ENCODE data around the gene TFAP2A.

Gene TFAP2A

DNA sequence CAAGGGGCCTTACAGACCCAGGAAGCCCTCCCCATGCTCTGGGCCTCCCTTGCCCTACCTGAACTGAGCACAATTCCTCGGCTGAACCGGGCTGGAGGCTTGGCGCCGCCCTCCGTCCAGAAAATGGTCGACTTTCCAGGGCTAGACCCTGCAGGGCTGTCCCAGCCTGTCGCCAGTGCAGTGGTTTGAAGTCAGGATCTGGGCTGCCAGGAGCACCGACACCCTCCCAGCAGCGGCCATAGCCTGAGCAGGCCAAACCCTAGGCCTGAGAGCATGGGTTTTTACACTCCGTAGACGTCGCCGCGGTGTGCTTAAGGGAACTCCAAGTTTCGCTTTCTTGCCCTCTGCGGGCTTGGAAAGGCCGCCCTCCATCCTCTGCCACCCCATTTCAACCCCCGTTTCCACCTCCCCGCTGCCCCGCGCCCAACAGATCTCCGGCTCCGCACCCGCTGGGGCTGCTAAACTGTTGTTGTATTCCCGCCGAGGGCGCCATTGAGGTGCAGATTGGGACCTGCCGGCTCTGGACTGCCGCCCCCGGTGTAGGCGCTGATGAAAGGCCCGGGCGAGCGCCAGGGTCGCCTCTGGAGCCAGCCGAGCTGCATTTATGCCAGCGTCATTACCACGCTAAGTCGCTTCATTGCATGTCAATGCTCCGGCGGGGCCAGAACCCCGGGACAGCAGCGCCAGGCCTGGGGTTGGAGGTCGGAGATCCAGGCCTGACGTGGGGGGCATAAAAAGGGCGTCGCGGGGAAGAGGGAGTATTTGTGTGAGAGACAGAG, 2.2 kb upstream of the TFAP2A start:
- H3K4me3 ChIP-seq (ENCODE audit: control insufficient read depth, low read depth, low read length): no peak overlapping the region
- no peak for DNase-seq (ENCODE audit: low read depth)

DNA sequence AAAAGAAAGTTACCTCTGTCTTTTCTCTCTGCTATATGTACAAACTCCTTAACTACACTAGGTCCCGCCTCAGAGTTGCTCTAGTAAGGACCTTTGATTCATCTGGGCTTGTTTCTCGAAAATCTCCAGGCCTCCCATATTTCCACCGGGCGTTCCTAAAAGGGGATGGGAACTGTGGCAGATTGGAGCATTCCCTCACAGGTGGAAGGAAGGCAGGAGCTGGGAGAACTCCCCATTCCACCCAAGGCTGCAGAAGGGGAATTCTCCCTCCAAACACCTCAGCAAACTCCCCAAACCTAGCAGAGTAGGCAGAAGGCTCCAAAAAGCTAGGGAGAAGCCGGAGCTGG, 1.6 kb upstream of the TFAP2A start:
- no peak overlapping the region for H3K4me3 ChIP-seq (ENCODE audit: control insufficient read depth, low read depth, low read length)
- no peak for DNase-seq (ENCODE audit: low read depth)
- TF ChIP-seq, protein P1, sequence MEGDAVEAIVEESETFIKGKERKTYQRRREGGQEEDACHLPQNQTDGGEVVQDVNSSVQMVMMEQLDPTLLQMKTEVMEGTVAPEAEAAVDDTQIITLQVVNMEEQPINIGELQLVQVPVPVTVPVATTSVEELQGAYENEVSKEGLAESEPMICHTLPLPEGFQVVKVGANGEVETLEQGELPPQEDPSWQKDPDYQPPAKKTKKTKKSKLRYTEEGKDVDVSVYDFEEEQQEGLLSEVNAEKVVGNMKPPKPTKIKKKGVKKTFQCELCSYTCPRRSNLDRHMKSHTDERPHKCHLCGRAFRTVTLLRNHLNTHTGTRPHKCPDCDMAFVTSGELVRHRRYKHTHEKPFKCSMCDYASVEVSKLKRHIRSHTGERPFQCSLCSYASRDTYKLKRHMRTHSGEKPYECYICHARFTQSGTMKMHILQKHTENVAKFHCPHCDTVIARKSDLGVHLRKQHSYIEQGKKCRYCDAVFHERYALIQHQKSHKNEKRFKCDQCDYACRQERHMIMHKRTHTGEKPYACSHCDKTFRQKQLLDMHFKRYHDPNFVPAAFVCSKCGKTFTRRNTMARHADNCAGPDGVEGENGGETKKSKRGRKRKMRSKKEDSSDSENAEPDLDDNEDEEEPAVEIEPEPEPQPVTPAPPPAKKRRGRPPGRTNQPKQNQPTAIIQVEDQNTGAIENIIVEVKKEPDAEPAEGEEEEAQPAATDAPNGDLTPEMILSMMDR (conservative IDR thresholded peaks at IDR 0.05; ENCODE audit: control insufficient read depth, insufficient read depth, low read depth, low read length): no peak

More for the DNA sequence above, 2.2 kb upstream of the TFAP2A start:
- TF ChIP-seq, protein P1 (conservative IDR thresholded peaks at IDR 0.05; ENCODE audit: control insufficient read depth, insufficient read depth, low read depth, low read length): no peak

DNA sequence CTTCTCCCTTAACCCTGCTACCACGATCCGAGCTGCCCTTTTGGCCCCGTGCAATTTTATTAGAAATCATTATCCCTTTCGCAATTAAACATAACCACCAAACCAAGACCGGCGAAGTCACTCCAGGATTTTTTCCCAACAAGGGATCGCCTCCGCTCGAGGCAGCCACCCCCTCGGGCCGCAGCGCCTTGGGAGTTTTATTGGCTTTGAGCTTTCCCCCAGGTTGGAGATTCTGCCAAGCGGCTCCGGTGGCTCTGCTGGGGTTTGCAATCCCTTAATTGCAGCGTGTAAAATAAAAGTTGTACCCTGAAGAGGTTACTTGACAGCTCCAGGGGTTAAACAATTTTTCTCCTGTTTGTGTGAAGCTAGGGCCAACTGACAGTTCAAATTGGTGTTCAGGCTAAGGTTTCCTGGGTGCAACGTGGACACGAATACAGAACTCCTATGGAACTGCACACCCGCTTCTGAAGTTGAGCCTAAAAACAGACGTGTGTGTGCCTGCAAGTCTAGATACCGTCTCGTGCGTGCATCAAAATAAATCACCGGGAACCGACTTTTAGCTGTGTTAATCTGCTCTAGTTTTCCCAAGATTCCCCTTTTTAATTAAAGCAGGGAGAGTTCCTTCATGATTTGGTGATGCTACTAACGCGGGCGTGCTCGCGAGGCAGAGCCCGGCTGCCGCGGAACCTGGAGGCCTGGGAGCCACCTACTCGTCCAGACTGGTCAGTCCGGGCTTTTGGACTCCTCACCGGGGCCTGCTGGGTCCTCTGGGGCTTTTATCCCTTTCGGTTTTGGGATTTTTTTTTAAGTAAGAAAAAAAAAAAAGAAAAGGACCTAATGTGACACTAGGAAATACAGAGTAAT, 975 bp upstream of the TFAP2A start:
- H3K4me3 ChIP-seq (ENCODE audit: control insufficient read depth, low read depth, low read length): no peak overlapping the region
- DNase-seq (ENCODE audit: low read depth): no peak
- TF ChIP-seq, protein P1 (conservative IDR thresholded peaks at IDR 0.05; ENCODE audit: control insufficient read depth, insufficient read depth, low read depth, low read length): no peak

DNA sequence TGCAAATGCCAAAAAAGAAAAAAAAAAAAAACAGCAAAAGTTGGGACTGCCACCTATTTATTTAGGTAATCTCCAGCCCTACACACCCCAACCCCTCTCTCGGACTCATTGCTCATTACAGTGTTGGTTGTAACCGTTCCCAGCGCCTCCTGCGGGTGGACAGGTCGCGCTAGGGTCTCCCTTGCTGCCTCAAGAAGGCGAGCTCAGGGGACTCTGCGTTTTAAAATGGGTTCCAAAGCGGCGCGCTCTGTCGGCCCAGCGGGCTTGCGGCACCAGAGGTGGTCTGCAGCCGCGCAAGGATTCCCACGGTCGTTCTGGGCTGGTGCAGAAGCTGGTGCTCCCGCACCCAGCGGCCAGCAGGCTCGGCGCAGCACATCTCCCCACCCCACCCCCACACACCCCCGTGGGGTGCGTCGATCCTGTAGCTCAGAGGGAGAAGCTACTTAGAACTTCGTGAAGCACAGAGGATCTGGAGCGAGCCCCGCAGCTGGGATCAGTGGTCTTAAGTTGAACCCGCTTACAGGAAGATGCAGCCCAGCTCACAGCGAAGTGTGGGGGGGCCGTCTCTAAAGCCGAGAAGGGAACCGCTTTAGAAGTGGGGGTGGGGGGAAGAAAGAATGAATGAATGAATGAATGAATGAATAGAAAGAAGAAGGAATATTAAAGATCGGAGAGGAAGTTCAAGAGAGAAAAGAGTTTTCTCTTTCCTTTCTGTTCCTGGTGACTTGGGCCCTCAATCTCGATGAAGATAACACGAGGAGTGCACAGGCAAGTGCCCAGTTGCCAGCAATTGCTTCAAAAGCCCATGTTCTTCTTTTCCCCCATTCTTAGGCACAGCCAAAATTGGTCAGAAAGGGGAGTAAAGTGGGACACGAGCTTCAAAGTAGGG, 780 bp downstream of the TFAP2A start:
- DNase-seq (ENCODE audit: low read depth): no peak
- TF ChIP-seq, protein P1 (conservative IDR thresholded peaks at IDR 0.05; ENCODE audit: control insufficient read depth, insufficient read depth, low read depth, low read length): no peak
- no peak overlapping the region for H3K4me3 ChIP-seq (ENCODE audit: control insufficient read depth, low read depth, low read length)

DNA sequence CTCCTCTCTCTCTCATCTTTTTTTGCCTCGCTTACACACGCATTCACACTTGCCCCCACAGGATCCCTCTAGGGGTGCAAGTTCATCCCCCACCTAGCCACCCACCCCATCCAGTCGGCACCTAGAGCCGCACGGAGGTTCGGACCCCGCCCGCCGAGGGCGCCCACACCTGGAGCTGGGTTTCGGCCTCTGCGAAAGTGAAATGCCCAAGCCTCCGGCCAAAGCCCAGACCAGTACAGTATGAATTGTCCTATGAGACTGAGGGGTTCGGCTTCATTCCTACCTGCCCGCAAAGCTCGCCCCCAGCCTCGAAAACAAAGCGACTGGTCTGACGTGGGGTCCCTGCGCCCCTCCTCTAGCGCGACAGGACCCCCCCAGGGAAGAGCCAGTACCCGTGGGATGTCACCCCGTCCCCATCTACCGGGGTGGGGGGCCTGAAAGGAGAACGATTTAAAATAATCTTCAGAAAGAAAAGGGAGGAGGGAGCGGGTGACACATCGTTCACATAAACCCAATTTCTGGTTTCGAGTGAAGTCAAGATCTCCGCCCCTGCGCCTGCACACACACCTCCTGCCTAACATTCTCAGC, 1.5 kb downstream of the TFAP2A start:
- no peak for DNase-seq (ENCODE audit: low read depth)
- H3K4me3 ChIP-seq (ENCODE audit: control insufficient read depth, low read depth, low read length): no peak overlapping the region

More for the DNA sequence above, 1.5 kb downstream of the TFAP2A start:
- TF ChIP-seq, protein P1 (conservative IDR thresholded peaks at IDR 0.05; ENCODE audit: control insufficient read depth, insufficient read depth, low read depth, low read length): no peak
